GM18907 (cell line): ENCODE results near the gene GMNN.
"Not testable (repeated sequence)": the region's sequence is repeated elsewhere in the genome, so short reads cannot be mapped to it uniquely, and the experiment has no call there.

Experiments
- ATAC-seq: cut with Tn5 transposase; IDR thresholded peaks from one replicate; pipeline ENCODE4 v1.9.1; 2021; ENCODE audit warnings: mild to moderate bottlenecking, moderate library complexity; ENCODE audit not compliant: unreplicated experiment

Gene GMNN

GRCh38 chr6:24774696-24775519, at the start of gene GMNN:
GMNN (plus strand) TSS chr6:24774937; CDS start chr6:24777247, 2,310 bp downstream.
- ATAC-seq, result peak; percentile 89

DNA sequence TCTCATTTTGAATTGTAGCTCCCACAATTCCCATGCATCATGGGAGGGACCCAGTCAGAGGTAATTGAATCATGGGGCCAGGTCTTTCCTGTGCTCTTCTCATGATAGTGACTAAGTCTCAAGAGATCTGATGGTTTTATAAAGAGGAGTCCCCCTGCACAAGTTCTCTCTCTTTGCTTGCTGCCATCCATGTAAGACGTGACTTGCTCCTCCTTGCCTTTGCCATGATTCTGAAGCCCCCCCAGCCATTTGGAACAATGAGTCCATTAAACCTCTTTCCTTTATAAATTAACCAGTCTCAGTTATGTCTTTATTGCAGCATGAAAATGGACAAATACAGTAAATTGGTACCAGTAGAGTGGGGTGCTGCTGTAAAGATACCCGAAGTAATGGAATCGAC, 44.1 kb upstream of the GMNN start:
- not testable (repeated sequence) for ATAC-seq

DNA sequence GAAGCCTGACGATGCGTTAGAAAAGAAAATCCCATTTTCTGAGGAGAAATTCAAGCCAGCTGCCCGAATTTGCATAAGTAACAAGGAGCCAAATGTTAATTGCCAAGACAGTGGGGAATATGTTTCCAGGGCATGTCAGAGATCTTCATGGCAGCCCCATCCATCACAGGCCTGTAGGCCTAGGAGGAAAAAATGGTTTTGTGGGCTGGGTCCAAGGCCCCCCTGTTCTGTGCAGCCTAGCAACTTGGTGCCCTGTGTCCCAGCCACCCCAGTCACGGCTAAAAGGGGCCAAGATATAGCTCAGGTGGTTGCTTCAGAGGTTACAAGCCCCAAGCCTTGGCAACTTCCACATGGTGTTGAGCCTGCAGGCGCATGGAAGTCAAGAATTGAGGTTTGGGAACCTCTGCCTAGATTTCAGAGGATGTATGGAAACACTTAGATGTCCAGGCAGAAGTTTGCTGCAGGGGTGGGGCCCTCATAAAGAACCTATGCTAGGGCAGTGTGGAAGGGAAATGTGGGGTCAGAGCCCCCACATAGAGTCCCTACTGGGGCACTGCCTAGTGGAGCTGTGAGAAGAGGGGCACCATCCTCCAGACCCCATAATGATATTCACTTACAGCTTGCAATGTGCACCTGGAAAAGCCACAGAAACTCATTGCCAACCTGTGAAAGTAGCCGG, 43.1 kb upstream of the GMNN start:
- ATAC-seq, result not testable (repeated sequence)

- no peak for ATAC-seq
Observed at GRCh38 chr6:24734166-24734565, 40.6 kb upstream of the GMNN start.

DNA sequence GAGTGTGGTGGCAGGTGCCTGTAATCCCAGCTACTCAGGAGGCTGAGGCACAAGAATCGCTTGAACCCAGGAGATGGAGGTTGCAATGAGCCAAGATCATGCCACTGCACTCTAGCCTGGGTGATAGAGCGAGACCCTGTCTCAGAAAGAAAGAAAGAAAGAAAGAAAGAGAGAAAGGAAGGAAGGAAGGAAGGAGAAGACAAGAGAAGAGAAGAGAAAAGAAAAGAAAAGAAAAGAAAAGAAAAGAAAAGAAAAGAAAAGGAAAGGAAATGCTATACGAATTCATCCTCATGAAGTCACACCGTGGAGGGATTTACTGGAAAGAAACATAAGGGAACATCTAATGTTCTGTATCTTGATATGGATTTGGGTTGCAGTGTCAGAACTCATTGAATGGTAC, 40.0 kb upstream of the GMNN start:
- not testable (repeated sequence) for ATAC-seq

- no peak for ATAC-seq
Observed at GRCh38 chr6:24738741-24739140, 36.0 kb upstream of the GMNN start.

- ATAC-seq, result no peak
Observed at GRCh38 chr6:24740861-24741260, 33.9 kb upstream of the GMNN start.

- no peak for ATAC-seq
Observed at GRCh38 chr6:24742216-24742738, 32.5 kb upstream of the GMNN start.

GRCh38 chr6:24743265-24743943, 31.3 kb upstream of the GMNN start:
- ATAC-seq, result peak; percentile 92

- peak; percentile 31 for ATAC-seq
Observed at GRCh38 chr6:24743944-24744335, 30.8 kb upstream of the GMNN start.

- ATAC-seq, result no peak
Observed at GRCh38 chr6:24744911-24745310, 29.8 kb upstream of the GMNN start.

DNA sequence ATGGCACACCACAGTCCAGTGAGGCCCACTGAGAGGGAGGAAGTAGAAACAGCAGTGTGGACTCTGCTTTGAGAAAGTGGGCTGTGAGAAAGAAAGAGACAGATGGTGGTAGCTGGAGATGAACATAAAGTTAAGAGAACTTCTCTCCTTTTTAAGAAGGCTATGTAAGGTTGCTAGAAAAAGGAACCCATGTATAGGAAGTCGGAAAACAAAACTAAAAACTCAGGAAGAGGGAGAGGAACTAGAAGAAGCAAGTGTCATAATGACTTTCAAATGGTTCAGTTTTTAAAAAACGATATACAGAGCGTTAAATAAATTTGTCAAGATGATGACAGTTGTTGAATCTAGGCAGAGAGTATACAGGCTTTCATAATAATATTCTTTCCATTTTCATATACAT, 25.4 kb upstream of the GMNN start:
- ATAC-seq, result no peak

GRCh38 chr6:24750878-24751277, 23.9 kb upstream of the GMNN start:
- not testable (repeated sequence) for ATAC-seq

GRCh38 chr6:24752503-24752902, 22.2 kb upstream of the GMNN start:
- ATAC-seq, result no peak

DNA sequence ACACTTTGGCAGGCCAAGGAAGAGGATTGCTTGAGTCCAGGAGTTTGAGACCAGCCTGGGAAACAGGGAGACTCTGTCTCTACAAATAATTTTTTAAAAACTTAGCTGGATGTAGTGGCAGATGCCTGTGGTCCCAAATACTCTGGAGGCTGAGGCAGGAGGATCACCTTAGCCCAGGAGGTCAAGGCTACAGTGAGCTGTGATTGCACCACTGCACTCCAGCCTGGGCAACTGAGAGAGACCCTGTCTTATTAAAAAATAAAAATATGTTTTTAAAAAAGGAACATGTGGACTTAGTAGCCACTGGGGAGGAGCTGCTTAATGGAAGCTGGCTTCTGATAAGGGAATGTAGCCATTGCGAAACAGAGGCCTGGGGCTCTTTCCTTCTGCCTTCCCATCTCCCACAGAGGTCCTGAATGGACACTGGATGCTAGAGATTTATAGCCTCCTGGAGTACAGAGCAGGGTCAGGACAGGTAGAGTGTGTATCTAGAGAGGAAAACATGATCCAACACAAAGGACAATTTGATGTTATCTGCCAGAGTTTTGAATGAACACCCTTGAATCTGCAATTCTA, 21.7 kb upstream of the GMNN start:
- ATAC-seq, result no peak

- no peak for ATAC-seq
Observed at GRCh38 chr6:24753545-24753944, 21.2 kb upstream of the GMNN start.

DNA sequence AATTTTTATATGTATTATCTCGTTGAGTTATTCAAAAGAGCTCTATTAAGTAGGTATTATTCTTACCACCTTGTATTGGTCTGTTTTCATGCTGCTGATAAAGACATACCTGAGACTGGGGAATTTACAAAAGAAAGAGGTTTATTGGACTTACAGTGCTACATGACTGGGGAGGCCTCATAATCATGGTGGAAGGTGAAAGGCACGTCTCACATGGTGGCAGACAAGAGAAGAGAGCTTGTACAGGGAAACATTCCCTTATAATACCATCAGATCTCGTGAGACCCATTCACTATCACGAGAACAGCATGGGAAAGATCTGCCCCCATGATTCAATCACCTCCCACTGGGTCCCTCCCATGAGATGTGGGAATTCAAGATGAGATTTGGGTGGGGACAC, 20.4 kb upstream of the GMNN start:
- ATAC-seq, result not testable (repeated sequence)

GRCh38 chr6:24755279-24755678, 19.5 kb upstream of the GMNN start:
- no peak for ATAC-seq

DNA sequence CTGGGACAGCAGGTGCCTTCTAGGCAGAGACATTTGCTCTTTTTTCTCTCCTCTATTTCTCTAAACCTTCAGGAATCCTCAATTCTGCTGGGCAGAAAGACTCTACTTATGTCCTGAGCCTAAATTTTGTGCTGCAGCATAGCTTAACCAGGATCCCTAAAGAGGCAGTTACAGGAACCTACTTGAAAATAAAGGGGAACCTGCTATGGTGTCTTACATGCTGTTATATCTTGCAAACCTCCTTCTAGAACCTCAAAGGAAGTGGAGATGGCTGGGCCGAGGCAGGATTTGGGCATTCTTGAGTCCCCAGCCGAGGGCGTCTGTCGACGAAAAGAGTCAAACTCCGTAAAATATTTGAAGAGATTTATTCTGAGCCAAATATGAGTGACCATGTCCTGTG, 17.1 kb upstream of the GMNN start:
- no peak for ATAC-seq

GRCh38 chr6:24759718-24760117, 15.0 kb upstream of the GMNN start:
- no peak for ATAC-seq

GRCh38 chr6:24760210-24760609, 14.5 kb upstream of the GMNN start:
- no peak for ATAC-seq
